ES-I3 (cell line): Measurements from ENCODE around the gene ZMPSTE24.

Experiments
- H3K36me3 ChIP-seq: 2 replicates; pipeline ENCODE4 v1.6.1; 2013; ENCODE audit warnings: mild to moderate bottlenecking, low read length, control low read depth, moderate library complexity; ENCODE audit not compliant: insufficient read depth
- H3K4me1 ChIP-seq: 2 replicates; pipeline ENCODE4 v1.6.1; 2013; ENCODE audit warnings: mild to moderate bottlenecking, control low read depth, low read length; ENCODE audit not compliant: insufficient read depth
- H3K9ac ChIP-seq: 2 replicates; pipeline ENCODE4 v1.6.1; 2013; ENCODE audit warnings: low read depth, mild to moderate bottlenecking, low read length, moderate library complexity
- H3K9me3 ChIP-seq: 2 replicates; pipeline ENCODE4 v1.6.1; 2013; ENCODE audit warnings: mild to moderate bottlenecking, low read length, moderate library complexity; ENCODE audit not compliant: control insufficient read depth, insufficient read depth

The ZMPSTE24 gene

DNA sequence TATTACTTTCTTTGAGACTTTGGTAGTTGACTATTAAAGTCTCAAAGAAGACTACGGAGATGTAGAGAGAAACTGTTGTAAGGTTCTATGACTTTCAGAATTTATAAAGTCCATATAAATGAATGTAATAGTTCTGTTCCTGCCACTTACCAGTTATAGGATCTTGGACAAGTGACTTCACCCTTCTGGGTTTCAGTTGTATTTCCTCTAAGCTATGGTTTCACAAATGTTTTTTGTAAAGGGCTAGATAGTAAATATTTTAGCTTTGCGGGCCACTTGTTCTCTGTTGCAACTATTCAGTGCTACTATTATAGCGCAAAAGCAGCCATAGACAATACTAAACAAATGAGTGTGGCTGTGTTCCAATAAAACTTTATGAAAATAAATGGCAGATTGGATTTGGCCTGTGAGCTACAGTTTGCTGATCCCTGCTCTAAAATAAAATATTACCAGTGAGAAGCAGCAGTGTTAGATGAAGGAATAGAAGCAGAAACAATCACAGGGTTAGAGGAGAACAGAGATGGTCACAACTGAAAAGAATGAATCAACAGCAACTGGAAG is 14.7 kb downstream of the ZMPSTE24 start:
- Histone ChIP-seq H3K9me3 (no peaks in the 10 kb centered on the region), H3K9ac (no peak overlapping the region), H3K4me1 (no peaks in the 10 kb centered on the region), H3K36me3 (peaks cover 19% of the 10 kb centered on the region)

GRCh38 chr1:40273547-40274166 is 15.6 kb downstream of the ZMPSTE24 start:
- Histone ChIP-seq H3K9ac (no peak overlapping the region), H3K36me3 (peaks cover 19% of the 10 kb centered on the region), H3K4me1 (no peaks in the 10 kb centered on the region), H3K9me3 (no peaks in the 10 kb centered on the region)

DNA sequence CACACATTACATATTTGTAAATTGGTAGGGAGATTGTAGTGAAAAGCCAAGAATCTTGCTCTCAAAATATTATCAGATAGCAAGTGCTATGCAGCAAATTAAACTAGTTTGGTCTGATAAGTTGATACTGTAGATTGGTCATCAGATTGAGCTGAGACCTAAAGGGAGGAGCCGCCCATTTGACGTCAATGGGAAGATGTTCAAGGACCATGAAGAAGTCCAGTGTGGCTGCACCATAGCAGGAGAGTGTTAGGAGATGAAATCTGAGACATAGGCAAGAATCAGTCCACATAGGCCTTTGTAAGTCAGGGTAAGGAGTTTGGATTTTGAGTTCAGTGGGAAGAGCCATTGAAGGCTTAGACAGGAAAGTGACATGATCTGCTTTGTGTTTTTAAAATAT is 16.3 kb downstream of the ZMPSTE24 start:
- H3K4me1 ChIP-seq: no peaks in the 10 kb centered on the region
- H3K9ac ChIP-seq: no peak overlapping the region
- no peaks in the 10 kb centered on the region for H3K9me3 ChIP-seq
- peaks cover 15% of the 10 kb centered on the region for H3K36me3 ChIP-seq

DNA sequence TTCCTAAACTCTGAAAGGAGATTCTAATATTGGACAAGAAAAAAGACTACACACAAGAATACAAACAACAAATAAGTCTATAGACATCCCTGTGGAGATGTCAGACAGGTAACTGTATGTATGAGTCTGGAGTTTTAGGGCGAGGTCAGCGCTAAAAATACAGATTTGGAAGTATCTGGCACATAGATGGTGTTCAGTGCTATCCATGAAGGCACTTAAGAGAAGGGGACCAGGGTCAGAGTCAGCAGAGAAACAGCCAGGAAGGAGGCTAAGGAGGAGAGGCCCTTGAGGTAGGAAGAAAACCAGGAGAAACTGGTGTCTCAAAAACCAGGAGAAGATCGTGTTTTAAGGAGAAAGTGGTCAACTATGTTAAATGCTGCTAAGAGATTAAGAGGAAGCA is 18.1 kb downstream of the ZMPSTE24 start:
- H3K4me1 ChIP-seq: no peaks in the 10 kb centered on the region
- H3K9me3 ChIP-seq: no peaks in the 10 kb centered on the region
- H3K36me3 ChIP-seq: peaks cover 8% of the 10 kb centered on the region; the same call in 1 of the 2 replicates
- H3K9ac ChIP-seq: no peak overlapping the region

DNA sequence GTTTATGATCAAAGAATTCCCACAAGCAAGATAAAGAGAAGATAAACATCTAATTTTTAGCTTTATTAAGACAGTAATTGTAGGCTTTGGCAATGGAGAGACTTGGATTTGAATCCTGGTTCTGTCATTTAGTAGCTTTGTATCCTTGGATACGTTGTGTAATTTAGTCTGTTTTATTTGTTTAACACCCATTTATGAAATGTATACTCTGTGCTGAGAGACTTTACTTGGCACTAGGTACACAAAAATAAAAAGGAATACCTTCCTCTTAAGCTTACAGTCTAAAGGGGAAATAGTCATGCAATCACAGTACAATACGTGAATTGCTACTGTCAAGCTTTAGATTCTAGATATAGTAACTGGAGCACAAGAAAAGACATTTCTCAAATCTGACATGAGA is 23.8 kb downstream of the ZMPSTE24 start:
- Histone ChIP-seq H3K36me3 (peaks cover 7% of the 10 kb centered on the region), H3K9me3 (no peaks in the 10 kb centered on the region), H3K4me1 (no peaks in the 10 kb centered on the region)

GRCh38 chr1:40291293-40291692 is 33.3 kb downstream of the ZMPSTE24 start:
- Histone ChIP-seq H3K36me3 (peaks cover 16% of the 10 kb centered on the region; the same call in 1 of the 2 replicates), H3K9ac (no peak overlapping the region; the same call in 1 of the 2 replicates), H3K4me1 (peaks cover 8% of the 10 kb centered on the region; the same call in 1 of the 2 replicates), H3K9me3 (no peaks in the 10 kb centered on the region)

More for the DNA sequence above, 23.8 kb downstream of the ZMPSTE24 start:
- H3K9ac ChIP-seq: no peak overlapping the region

DNA sequence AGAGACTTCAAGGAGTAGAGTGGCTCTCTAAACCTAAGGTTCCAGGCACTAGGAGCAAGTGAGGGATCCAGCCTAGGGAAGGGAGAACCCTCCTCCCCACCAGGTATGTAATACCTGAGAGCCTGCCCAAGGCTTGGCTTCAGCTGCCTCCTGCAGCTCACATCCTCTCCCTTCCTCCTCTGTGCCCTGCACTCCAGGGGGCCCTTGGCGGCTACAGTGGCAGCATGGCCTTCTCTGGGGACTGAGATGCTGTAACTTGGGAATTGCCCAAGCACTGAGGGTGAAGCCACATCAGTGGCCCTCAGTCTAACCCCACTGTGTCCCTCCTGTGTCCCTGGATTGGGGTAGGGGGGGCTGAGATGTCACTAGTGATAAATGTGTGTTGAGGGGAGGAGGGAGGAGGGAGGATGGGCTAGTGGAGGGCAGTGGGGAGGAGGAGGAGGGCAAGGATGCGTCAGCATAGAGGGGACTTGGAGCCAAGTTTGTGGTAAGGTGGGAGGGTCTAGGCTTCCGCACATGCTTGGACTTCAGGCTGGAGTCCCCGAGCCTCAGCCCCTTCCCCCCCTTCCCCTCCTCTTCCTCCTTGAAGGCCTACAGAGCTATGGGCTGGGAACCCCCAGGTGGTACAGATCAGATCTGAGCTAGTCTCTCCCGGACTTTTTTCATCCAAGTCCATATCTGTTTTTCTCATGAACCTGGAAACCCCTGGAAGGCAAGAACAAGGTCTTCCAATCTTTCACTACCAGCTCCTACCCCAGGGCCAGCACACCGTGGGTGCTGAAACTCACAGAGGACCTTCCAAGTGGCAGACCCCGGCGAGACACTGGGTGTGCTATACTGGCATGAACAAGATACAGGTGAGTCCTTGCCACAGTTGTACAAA is 41.6 kb downstream of the ZMPSTE24 start:
- no peaks in the 10 kb centered on the region for H3K9me3 ChIP-seq
- H3K36me3 ChIP-seq: no peaks in the 10 kb centered on the region
- no peak overlapping the region for H3K9ac ChIP-seq
- H3K4me1 ChIP-seq: no peaks in the 10 kb centered on the region; the same call in 1 of the 2 replicates

DNA sequence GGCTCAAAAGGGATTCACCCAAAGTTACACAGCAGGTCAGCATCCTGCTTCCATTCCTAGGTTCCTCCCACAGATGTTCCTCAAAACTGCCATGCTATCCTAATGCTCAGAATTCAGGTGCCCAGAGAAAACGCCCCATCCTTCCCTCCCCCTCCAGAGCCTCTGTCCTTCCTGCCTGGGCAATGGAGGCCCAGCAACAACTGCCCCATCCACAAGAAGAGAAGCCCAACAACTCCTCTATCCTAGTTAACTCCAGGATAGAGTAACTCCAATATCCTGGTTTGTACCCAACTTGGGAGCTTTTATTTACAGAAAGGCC is 42.2 kb downstream of the ZMPSTE24 start:
- no peaks in the 10 kb centered on the region for H3K9me3 ChIP-seq
- no peak overlapping the region for H3K9ac ChIP-seq
- no peaks in the 10 kb centered on the region for H3K36me3 ChIP-seq
- peaks cover under 1% of the 10 kb centered on the region; the same call in 1 of the 2 replicates for H3K4me1 ChIP-seq

- Histone ChIP-seq H3K9me3 (no peaks in the 10 kb centered on the region), H3K36me3 (no peaks in the 10 kb centered on the region), H3K4me1 (peaks cover 3% of the 10 kb centered on the region; the same call in 1 of the 2 replicates), H3K9ac (no peak overlapping the region)
These were observed 42.6 kb downstream of the ZMPSTE24 start for GRCh38 chr1:40300651-40301050.

DNA sequence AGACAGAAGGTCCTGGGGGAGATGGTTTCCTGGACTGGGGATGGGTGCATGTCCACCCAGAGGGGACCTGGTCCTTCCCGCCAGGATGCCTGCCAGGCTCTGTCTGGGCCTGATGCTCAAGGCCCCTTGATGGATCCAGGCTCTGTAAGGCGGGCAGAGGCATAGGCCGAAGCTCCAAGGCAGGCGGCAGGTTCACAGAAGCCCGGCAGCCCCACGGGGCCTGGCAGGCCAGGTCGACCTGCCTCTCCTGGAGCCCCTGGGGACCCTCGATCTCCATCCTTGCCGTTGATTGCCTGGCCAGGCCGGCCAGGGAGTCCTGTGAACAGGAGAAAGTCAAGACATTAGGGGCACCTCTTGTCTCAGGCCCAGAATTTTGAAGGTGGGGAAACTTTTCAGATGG is 43.0 kb downstream of the ZMPSTE24 start:
- Histone ChIP-seq H3K9ac (no peak overlapping the region), H3K4me1 (peaks cover 3% of the 10 kb centered on the region; the same call in 1 of the 2 replicates), H3K36me3 (no peaks in the 10 kb centered on the region), H3K9me3 (no peaks in the 10 kb centered on the region)

GRCh38 chr1:40301541-40302299 is 43.7 kb downstream of the ZMPSTE24 start:
- H3K9me3 ChIP-seq: no peaks in the 10 kb centered on the region
- peaks cover 3% of the 10 kb centered on the region; the same call in 1 of the 2 replicates for H3K4me1 ChIP-seq
- no peaks in the 10 kb centered on the region for H3K36me3 ChIP-seq
- no peak overlapping the region for H3K9ac ChIP-seq

DNA sequence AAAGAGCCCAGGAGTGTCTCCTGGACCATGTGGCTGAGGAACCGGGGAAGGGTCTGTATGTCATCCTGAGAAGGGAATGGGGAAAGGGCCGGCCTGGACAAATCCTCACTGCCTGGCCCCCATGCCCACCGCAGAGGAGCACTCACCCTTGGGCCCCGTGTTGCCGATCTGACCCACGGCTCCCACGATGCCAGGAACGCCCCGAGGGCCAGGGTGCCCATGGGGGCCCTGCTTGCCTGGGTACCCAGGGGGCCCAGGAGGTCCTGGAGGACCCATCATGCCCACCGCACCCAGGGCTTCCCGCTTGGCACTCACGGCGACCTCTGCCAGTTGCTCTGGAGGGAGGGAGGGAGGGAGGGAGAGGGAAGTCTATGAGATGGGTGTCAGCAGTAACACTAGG is 44.4 kb downstream of the ZMPSTE24 start:
- Histone ChIP-seq H3K9me3 (no peaks in the 10 kb centered on the region), H3K4me1 (peaks cover 3% of the 10 kb centered on the region; the same call in 1 of the 2 replicates), H3K36me3 (no peaks in the 10 kb centered on the region), H3K9ac (no peak overlapping the region)

- no peaks in the 10 kb centered on the region for H3K36me3 ChIP-seq
- peaks cover 3% of the 10 kb centered on the region; the same call in 1 of the 2 replicates for H3K4me1 ChIP-seq
- H3K9ac ChIP-seq: no peak overlapping the region
- no peaks in the 10 kb centered on the region for H3K9me3 ChIP-seq
These were observed 45.2 kb downstream of the ZMPSTE24 start for GRCh38 chr1:40303051-40303771.
